Measurements from ENCODE around the gene PLCD3.

DNA sequence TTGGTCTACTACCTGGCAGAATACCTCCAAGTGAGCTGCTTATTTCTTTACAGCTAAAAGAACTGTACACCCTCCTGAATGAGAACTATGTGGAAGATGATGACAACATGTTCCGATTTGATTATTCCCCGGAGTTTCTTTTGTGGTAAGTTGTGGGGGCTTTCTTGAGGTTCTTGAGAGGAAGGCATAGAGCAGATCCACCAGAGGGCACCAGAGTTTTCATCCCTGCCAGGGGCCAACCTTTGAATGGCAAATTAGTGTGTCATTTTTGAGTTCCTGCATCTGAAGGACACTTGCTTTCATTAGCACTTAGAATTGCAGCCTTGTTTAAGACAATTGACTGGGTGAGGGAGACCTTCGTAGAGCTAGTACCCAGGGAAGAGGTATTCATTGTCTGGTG lies 36.2 kb downstream of the PLCD3 start:
- TF ChIP-seq ZNF274 (IDR thresholded peaks at IDR 0.05; ENCODE audit: low read depth, low read length): no peak
- no peak for TF ChIP-seq YY1 (IDR thresholded peaks at IDR 0.05; ENCODE audit: insufficient read depth, insufficient read length)
- TF ChIP-seq SUZ12 (IDR thresholded peaks at IDR 0.05; ENCODE audit: extremely low read depth, insufficient read depth, insufficient read length): no peak

Measured in NT2/D1 (cell line).